ENCODE measurements around the gene METTL2B. TPM values are rescaled to one million over a fixed set of nuclear protein-coding genes. Genes with fewer than 3 reads are reported as not detected.
A peak's percentile ranks its signal among the peaks of the same experiment; 100 is the strongest.
"Not testable (repeated sequence)": the region's sequence is repeated elsewhere in the genome, so short reads cannot be mapped to it uniquely, and the experiment has no call there.

METTL2B gene
- total RNA-seq, 5 donors from 2014 or later (not counting 1 experiment from before 2014, with no cell fraction given) = 17.7 to 29.9 (median 26.1) TPM

DNA sequence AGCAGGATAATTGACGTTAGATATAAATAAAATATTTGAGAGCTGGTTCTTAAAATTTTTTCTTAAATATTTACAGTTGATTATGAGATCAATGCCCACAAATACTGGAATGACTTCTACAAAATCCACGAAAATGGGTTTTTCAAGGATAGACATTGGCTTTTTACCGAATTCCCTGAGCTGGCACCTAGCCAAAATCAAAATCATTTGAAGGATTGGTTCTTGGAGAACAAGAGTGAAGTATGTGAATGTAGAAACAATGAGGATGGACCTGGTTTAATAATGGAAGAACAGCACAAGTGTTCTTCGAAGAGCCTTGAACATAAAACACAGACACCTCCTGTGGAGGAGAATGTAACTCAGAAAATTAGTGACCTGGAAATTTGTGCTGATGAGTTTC, 2.5 kb downstream of the METTL2B start:
- H3K9me3 Mint-ChIP-seq; H3K27ac Mint-ChIP-seq; H3K27me3 Mint-ChIP-seq; H3K36me3 Mint-ChIP-seq; H3K9me3 ChIP-seq; H3K27ac ChIP-seq (ENCODE audit: low read length); DNase-seq; ATAC-seq (replicated peaks in 1 of 4); H3K4me3 ChIP-seq (ENCODE audit: control insufficient read depth in 1 of 2, extremely low read depth in 1 of 2, low read length in 1 of 2); H3K27me3 ChIP-seq (replicated peaks in 1 of 2; ENCODE audit: control insufficient read depth in 2 of 2, extremely low read depth in 1 of 2, insufficient read depth in 2 of 2, low read length in 1 of 2); POLR2A ChIA-PET: not testable (repeated sequence)
- WGBS (ENCODE audit: insufficient coverage) = no CpG with 5 or more reads among the region's 4 CpGs
- Mint-ChIP-seq H3K4me1 (peaks cover 23 to 30% (median 29%) of the 10 kb centered on the region in 3 donors), H3K4me3 (peak overlapping the region in 1 of 3 donors; percentile 34)
- Histone ChIP-seq H3K4me1 (ENCODE audit: control insufficient read depth in 1 of 2, extremely low read depth in 1 of 2, insufficient read depth in 2 of 2, low read length in 2 of 2) (peaks cover 8 to 11% of the 10 kb centered on the region in 2 experiments), H3K36me3 (ENCODE audit: control insufficient read depth in 2 of 2, extremely low read depth in 1 of 2, insufficient read depth in 1 of 2, low read length in 1 of 2) (peaks cover 0 to 16% of the 10 kb centered on the region in 2 donors)
- CTCF ChIA-PET = interaction anchor here in 1 of 2 donors (0.5 kb wide), 1 partner anchor 148 kb away, joined by 4 read pairs; no protein-coding TSS in a partner anchor

- H3K9me3 Mint-ChIP-seq; H3K27me3 ChIP-seq (replicated peaks in 1 of 2; ENCODE audit: control insufficient read depth in 2 of 2, extremely low read depth in 1 of 2, insufficient read depth in 2 of 2, low read length in 1 of 2); H3K27ac Mint-ChIP-seq; H3K4me1 Mint-ChIP-seq; H3K4me1 ChIP-seq (ENCODE audit: control insufficient read depth in 1 of 2, extremely low read depth in 1 of 2, insufficient read depth in 2 of 2, low read length in 2 of 2); H3K27ac ChIP-seq (ENCODE audit: low read length); DNase-seq; H3K9me3 ChIP-seq; H3K4me3 ChIP-seq (ENCODE audit: control insufficient read depth in 1 of 2, extremely low read depth in 1 of 2, low read length in 1 of 2); CTCF ChIA-PET; H3K27me3 Mint-ChIP-seq; POLR2A ChIA-PET; H3K4me3 Mint-ChIP-seq; ATAC-seq (replicated peaks in 1 of 4): not testable (repeated sequence)
- WGBS (ENCODE audit: insufficient coverage) = no CpG with 5 or more reads among the region's 6 CpGs
- H3K36me3 ChIP-seq (ENCODE audit: control insufficient read depth in 2 of 2, extremely low read depth in 1 of 2, insufficient read depth in 1 of 2, low read length in 1 of 2) = peaks cover 0 to 13% of the 10 kb centered on the region in 2 donors
- H3K36me3 Mint-ChIP-seq = peaks cover 12% of the 10 kb centered on the region
These were observed 11.6 kb downstream of the METTL2B start for GRCh38 chr7:128488134-128488533.

- peaks cover 37% of the 10 kb centered on the region for H3K36me3 Mint-ChIP-seq
- CTCF ChIA-PET = no interaction called here
- no peaks in the 10 kb centered on the region for H3K9me3 Mint-ChIP-seq
- Histone ChIP-seq H3K4me3 (ENCODE audit: control insufficient read depth in 1 of 2, extremely low read depth in 1 of 2, low read length in 1 of 2) (no peak overlapping the region), H3K36me3 (ENCODE audit: control insufficient read depth in 2 of 2, extremely low read depth in 1 of 2, insufficient read depth in 1 of 2, low read length in 1 of 2) (peaks cover 4 to 32% of the 10 kb centered on the region in 2 donors), H3K27me3 (replicated peaks in 1 of 2; ENCODE audit: control insufficient read depth in 2 of 2, extremely low read depth in 1 of 2, insufficient read depth in 2 of 2, low read length in 1 of 2) (no peaks in the 10 kb centered on the region), H3K9me3 (no peaks in the 10 kb centered on the region), H3K4me1 (ENCODE audit: control insufficient read depth in 1 of 2, extremely low read depth in 1 of 2, insufficient read depth in 2 of 2, low read length in 2 of 2) (no peaks in the 10 kb centered on the region), H3K27ac (ENCODE audit: low read length) (no peak overlapping the region)
- DNase-seq (no peak), ATAC-seq (replicated peaks in 1 of 4) (no peak)
- no peaks in the 10 kb centered on the region for H3K4me1 Mint-ChIP-seq
- POLR2A ChIA-PET = no interaction called here
- 82% methylated on average over 7 of the region's 9 CpGs for WGBS (ENCODE audit: insufficient coverage)
- H3K27me3 Mint-ChIP-seq = no peaks in the 10 kb centered on the region
- H3K27ac Mint-ChIP-seq = no peak overlapping the region
- no peak overlapping the region for H3K4me3 Mint-ChIP-seq
These were observed 20.9 kb downstream of the METTL2B start for GRCh38 chr7:128497405-128497804.

DNA sequence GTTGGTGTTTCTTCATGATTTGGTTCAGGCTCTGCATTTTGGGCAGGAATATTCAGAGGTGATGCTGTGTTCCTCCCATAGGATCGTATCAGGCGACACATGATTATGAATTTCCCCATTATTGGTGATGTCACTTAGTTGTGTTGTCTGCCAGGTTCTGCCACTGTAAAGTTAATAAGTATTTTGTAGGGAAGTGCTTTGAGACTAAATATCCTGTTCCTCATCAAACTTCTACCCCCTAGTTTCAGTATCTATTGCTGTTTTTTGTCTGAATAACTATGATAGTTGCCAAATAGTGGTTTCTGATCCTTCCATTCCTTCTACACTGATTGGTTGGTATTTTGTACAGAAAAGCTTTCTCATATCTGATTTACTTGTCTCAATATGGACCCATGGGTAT, 28.9 kb downstream of the METTL2B start:
- H3K4me3 ChIP-seq (ENCODE audit: control insufficient read depth in 1 of 2, extremely low read depth in 1 of 2, low read length in 1 of 2); DNase-seq; CTCF ChIA-PET; H3K27me3 Mint-ChIP-seq; H3K4me3 Mint-ChIP-seq; H3K9me3 Mint-ChIP-seq; H3K27ac ChIP-seq (ENCODE audit: low read length); POLR2A ChIA-PET; H3K36me3 ChIP-seq (ENCODE audit: control insufficient read depth in 2 of 2, extremely low read depth in 1 of 2, insufficient read depth in 1 of 2, low read length in 1 of 2); H3K27me3 ChIP-seq (replicated peaks in 1 of 2; ENCODE audit: control insufficient read depth in 2 of 2, extremely low read depth in 1 of 2, insufficient read depth in 2 of 2, low read length in 1 of 2); H3K9me3 ChIP-seq; ATAC-seq (replicated peaks in 1 of 4): not testable (repeated sequence)
- no CpG with 5 or more reads among the region's 2 CpGs for WGBS (ENCODE audit: insufficient coverage)
- Mint-ChIP-seq H3K4me1 (peaks cover 14 to 19% (median 17%) of the 10 kb centered on the region in 3 donors), H3K27ac (peak overlapping the region in 1 of 2 donors; percentile 22), H3K36me3 (peaks cover 22% of the 10 kb centered on the region)
- H3K4me1 ChIP-seq (ENCODE audit: control insufficient read depth in 1 of 2, extremely low read depth in 1 of 2, insufficient read depth in 2 of 2, low read length in 2 of 2) = peaks cover 2 to 21% of the 10 kb centered on the region in 2 experiments

GRCh38 chr7:128506819-128507218, 30.3 kb downstream of the METTL2B start:
- peak overlapping the region; percentile 56 to 65 for H3K27ac Mint-ChIP-seq
- H3K4me3 ChIP-seq (ENCODE audit: control insufficient read depth in 1 of 2, extremely low read depth in 1 of 2, low read length in 1 of 2); H3K27ac ChIP-seq (ENCODE audit: low read length); H3K27me3 Mint-ChIP-seq; H3K4me3 Mint-ChIP-seq; H3K9me3 ChIP-seq; H3K36me3 ChIP-seq (ENCODE audit: control insufficient read depth in 2 of 2, extremely low read depth in 1 of 2, insufficient read depth in 1 of 2, low read length in 1 of 2); H3K27me3 ChIP-seq (replicated peaks in 1 of 2; ENCODE audit: control insufficient read depth in 2 of 2, extremely low read depth in 1 of 2, insufficient read depth in 2 of 2, low read length in 1 of 2); H3K36me3 Mint-ChIP-seq; H3K9me3 Mint-ChIP-seq: not testable (repeated sequence)
- ATAC-seq (replicated peaks in 1 of 4) = peak in 2 of 4 experiments; percentile 63 to 66
- ChIA-PET CTCF (interaction anchor here in 1 of 2 donors (0.6 to 1.0 kb wide), 2 partner anchors 45 to 80 kb away, joined by 3 to 5 read pairs; no protein-coding TSS in a partner anchor), POLR2A (interaction anchor here in 1 of 2 donors (0.6 kb wide), 1 partner anchor 815 kb away, joined by 3 read pairs; no protein-coding TSS in a partner anchor)
- H3K4me1 ChIP-seq (ENCODE audit: control insufficient read depth in 1 of 2, extremely low read depth in 1 of 2, insufficient read depth in 2 of 2, low read length in 2 of 2) = peaks cover 2 to 21% of the 10 kb centered on the region in 2 experiments
- peaks cover 14 to 19% (median 17%) of the 10 kb centered on the region in 3 donors for H3K4me1 Mint-ChIP-seq
- DNase-seq = peak in 14 of 35 experiments; percentile 1 to 46 (median 4)
- no CpG with 5 or more reads among the region's 3 CpGs for WGBS (ENCODE audit: insufficient coverage)

- H3K27ac ChIP-seq (ENCODE audit: low read length); H3K27me3 Mint-ChIP-seq; DNase-seq; ATAC-seq (replicated peaks in 1 of 4); H3K27me3 ChIP-seq (replicated peaks in 1 of 2; ENCODE audit: control insufficient read depth in 2 of 2, extremely low read depth in 1 of 2, insufficient read depth in 2 of 2, low read length in 1 of 2); H3K4me3 Mint-ChIP-seq; H3K36me3 Mint-ChIP-seq; H3K36me3 ChIP-seq (ENCODE audit: control insufficient read depth in 2 of 2, extremely low read depth in 1 of 2, insufficient read depth in 1 of 2, low read length in 1 of 2); H3K9me3 ChIP-seq; H3K4me3 ChIP-seq (ENCODE audit: control insufficient read depth in 1 of 2, extremely low read depth in 1 of 2, low read length in 1 of 2); H3K9me3 Mint-ChIP-seq: not testable (repeated sequence)
- CTCF ChIA-PET = interaction anchor here in 1 of 2 donors (1.0 kb wide), 1 partner anchor 46 kb away, joined by 5 read pairs; no protein-coding TSS in a partner anchor
- peaks cover 2 to 21% of the 10 kb centered on the region in 2 experiments for H3K4me1 ChIP-seq (ENCODE audit: control insufficient read depth in 1 of 2, extremely low read depth in 1 of 2, insufficient read depth in 2 of 2, low read length in 2 of 2)
- WGBS (ENCODE audit: insufficient coverage) = no CpG with 5 or more reads among the region's 5 CpGs
- POLR2A ChIA-PET = interaction anchor here in 1 of 2 donors (0.6 kb wide), 1 partner anchor 815 kb away, joined by 3 read pairs; no protein-coding TSS in a partner anchor
- peak overlapping the region; percentile 56 to 65 for H3K27ac Mint-ChIP-seq
- peaks cover 14 to 19% (median 17%) of the 10 kb centered on the region in 3 donors for H3K4me1 Mint-ChIP-seq
These were observed 30.9 kb downstream of the METTL2B start for GRCh38 chr7:128507321-128507993.
